DMS53 treated with DMSO at 0.1 percent for 48 hours (cell line): Measurements from ENCODE around the gene SH3BGRL2.

Experiments
- DNase-seq: peaks from one replicate; lab custom pipeline; 2025; ENCODE audit not compliant: unreplicated experiment; lab: John Stamatoyannopoulos, UW

Gene SH3BGRL2

GRCh38 chr6:79630883-79631692 lies at the start of gene SH3BGRL2:
Gene SH3BGRL2, plus strand, starts transcription at chr6:79631329. Its CDS starts 133 bp downstream, at chr6:79631462.
- peak; percentile 56 for DNase-seq

GRCh38 chr6:79584332-79584731 lies 46.8 kb upstream of the SH3BGRL2 start:
- no peak for DNase-seq

DNA sequence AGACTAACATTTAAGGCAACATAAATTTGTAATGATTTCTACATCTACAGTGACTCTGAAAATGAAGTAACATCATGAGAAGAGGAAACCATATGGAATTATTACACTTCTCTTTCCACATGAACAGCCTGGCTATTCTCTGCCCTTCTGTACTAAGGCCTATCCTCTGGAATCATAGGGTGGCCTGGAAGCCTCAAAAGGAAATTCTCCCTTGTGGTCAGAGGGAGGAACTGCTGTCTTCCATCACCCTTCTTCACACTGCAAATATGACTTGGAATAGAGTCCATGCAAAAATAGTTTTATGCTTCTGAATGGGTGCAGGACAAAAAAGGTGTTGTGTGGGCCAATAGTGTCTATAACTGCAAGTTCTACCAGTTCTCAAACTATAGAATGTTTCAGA lies 44.6 kb upstream of the SH3BGRL2 start:
- peak; percentile 25 for DNase-seq

- no peak for DNase-seq
Observed at GRCh38 chr6:79589701-79590100, 41.4 kb upstream of the SH3BGRL2 start.

GRCh38 chr6:79597155-79597554 lies 34.0 kb upstream of the SH3BGRL2 start:
- no peak for DNase-seq

GRCh38 chr6:79598012-79598411 lies 33.1 kb upstream of the SH3BGRL2 start:
- DNase-seq, result no peak

GRCh38 chr6:79599725-79600259 lies 31.3 kb upstream of the SH3BGRL2 start:
- DNase-seq, result no peak

DNA sequence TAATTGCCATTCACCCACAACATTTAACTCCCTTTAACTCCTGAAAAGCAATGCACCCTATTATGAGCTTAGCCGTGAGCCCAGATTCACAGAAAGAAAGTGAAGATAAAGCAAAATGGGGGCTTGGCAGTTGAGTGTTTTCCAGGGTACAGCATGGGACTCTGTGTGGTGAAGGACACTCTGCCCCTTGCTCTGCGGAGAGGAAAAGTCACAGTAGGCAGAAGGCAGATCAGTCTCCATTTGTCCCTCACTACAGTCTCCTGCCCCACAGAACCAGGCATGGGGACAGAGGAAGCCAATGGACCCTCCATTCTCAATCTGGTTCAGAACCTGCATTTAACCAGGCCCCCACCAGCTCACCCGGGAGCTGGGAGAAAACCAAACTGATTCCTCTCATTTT lies 30.8 kb upstream of the SH3BGRL2 start:
- no peak for DNase-seq

DNA sequence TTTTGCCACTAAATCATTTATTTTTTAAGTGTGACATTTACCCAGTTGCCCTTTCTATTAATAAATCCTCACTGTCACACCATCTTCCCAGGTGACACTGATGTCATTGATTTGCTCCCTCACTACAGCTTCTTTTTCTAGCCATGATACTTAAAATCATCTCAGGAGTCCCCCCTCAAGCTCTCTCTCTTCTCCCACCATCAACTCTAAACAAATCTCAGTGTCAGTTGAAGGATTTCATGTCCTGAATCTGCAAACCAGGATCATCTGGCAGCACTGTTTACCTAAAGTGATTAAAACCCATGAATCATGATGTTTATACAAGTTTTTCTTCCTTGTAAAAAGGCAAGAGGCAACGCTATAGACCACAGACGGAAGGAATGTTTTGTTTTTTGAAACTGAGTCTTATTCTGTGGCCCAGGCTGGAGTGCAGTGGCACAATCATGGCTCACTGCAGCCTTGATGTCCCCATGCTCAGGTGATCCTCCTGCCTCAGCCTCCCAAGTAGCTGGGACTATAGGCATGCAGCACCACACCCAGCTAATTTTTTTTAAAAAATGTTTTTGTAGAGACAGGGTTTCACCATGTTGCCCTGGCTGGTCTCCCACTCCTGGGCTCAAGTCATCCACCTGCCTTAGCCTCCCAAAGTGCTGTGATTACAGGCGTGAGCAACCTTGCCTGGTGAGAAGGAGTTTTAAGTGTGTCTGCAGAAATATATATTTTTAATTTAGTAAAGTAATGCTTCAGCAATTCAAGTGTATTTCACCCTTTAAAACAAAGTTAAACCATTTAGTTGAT lies 30.1 kb upstream of the SH3BGRL2 start:
- peak; percentile 71 for DNase-seq

DNA sequence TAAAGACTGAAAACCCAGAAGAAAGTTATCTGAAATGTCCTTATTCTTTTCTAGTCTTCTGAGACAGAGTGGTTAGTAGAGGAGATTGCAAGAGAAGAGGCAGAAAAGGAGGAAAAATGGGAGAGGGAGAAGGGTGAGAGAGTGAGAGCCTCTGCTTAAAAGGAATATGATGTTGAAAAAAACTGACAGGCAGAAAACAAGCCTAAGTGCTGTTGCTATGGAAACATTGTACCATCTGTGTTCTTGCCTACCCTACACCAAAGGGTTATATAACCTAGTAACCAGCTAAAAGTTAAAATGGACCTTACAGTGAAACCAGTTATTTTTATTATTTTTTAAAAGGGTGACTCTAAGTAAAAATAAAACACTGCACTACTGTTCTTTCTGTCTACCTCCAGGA lies 28.3 kb upstream of the SH3BGRL2 start:
- DNase-seq, result no peak

DNA sequence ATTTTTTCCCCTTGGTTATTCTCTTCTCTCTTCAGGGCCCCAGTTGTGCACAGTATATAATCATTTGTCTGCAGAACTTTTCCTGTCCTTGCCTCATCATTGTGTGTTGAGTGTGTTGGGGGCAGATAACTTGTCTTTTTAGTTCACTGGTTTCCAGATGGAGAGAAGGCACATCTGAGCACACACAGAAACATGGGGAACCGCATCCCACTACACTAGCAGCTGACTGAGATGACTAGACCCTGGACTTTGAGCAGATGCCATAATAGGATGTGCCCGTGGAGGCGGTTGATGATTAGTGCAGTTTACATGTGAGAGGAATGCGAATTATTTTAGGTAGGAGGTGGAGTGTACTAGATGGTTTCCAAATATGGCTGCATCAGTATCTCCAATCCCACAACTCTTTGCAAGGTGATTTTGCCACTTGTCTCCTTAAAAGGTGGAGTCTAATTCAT lies 26.5 kb upstream of the SH3BGRL2 start:
- DNase-seq, result no peak

DNA sequence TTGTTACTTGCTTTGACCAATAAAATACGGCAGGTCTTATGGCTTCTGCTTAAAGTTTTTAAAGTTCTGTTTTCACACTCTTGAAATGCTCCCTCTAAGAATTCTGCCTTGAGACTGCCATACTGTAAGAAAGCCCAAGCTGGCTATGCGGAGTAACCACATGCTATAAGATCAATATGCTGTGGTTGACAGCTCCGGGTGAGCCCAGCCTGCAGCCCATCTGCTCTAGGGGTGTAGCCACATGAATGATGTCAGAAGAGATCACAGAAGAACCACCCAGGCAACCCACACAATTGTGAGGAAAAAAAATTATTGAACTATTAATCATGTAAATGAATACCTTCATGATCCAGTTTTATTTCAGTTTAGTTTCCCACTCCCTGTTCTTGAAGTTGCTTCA lies 26.1 kb upstream of the SH3BGRL2 start:
- no peak for DNase-seq

GRCh38 chr6:79605968-79606764 lies 25.0 kb upstream of the SH3BGRL2 start:
- DNase-seq, result no peak

DNA sequence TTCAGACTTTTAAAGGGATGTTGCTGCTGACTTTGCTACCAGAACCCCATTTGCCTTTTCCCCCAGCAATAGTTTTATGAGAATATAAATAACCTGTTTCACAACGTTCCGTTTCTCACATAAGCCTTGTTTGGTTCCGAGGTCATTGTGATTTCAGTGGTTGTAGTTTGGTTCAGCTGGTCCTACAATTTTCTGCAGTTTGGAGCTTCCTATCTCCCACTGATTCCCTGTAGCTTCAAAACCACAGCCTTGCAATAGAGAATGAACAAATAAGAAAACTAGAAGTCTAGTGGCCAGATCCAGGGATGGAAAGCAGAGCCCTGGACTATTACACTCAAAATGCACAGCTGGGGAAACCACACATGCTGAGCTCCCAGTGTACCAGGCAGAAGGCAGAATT lies 24.1 kb upstream of the SH3BGRL2 start:
- DNase-seq, result no peak

DNA sequence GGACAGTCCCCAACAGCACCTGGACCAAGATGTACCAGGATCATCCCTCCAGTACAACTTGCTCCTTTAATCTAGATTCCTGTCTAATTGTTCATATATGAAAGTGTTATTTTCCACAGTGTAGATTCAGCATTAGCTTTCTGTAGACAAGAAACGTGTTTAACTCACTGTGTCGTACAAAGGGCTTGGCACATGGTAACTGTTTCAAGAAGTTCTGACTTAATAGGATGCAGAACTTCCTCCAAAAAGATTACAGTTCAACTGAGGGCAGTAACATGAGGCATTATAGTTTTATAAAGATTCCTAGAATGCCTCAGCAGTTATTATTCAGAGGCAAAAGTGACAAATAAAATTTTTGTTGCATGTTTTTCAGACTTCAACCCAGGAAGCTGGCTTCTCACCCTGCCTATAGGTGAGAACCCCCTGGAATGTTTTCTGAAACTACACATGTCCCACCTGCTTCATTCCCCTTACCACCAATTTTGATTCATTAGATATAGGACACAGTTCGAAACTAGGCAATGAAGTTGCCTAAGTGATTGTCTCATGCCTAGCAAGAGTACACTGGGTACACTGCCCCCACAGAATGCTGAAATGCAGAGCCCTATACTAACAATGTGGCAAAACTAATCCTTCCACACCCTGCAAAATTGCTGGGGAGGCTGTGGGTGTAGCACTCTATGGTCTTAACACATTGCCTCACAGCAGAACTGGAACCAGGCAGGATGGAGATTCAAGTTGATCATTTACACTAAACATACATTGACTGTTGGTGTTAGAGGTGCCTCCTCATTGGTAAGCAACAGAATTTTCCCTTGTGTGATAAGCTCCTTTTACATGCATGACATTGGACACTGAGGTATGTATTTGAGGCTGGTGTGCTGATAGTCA lies 22.6 kb upstream of the SH3BGRL2 start:
- peak; percentile 10 for DNase-seq

GRCh38 chr6:79609225-79609595 lies 21.9 kb upstream of the SH3BGRL2 start:
- no peak for DNase-seq

DNA sequence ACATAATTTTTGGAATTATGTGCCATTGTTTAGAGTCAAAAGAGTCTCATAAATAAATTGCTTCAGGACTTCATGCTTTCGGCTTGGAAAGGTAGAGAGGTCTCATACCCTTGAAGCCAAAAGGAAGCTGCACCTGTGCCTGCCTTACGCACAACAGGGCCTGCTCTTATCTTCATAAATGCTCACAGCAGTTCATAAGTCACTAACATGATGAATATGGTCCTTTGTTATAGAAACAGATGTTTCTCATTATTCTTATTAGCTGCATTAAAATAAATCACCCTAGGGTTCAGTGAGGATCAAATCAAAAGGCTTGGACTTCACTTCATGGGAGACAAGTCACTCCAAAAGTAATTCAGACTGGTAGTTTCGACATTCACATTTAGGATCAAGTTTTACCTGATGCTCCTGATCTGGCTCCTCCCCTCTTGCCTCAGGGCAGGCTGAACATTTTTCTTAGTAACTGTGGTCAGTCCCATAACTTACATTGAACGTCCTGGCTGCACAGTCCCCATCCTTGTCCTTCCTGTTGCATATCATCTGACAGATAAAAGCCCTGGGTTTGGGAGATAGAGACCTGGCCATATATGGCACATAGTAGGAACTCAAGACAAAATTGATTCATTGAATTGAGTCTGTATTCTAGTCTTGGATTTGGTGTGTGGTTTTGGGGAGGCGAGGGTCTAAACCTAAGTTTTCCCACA lies 20.7 kb upstream of the SH3BGRL2 start:
- no peak for DNase-seq

DNA sequence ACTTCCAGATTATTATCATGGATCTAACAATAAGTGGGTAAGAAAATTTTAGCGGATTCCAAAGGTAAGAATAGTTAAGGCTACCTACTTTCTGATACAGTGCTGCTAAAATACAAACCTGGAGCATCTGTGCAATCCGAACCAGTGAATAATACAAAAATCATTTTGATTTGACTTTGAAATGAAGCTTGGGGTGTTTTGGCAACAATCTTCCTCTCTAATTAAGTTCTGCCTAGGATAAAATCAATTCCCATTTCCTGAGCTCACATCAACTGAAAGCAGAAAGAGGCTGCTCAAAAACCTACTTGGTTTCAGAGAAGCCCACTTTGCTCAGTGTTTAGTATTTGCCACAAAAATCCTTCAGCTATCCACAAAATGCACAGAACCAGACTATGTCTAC lies 18.7 kb upstream of the SH3BGRL2 start:
- DNase-seq, result no peak

GRCh38 chr6:79612918-79613317 lies 18.2 kb upstream of the SH3BGRL2 start:
- no peak for DNase-seq

GRCh38 chr6:79613912-79614311 lies 17.2 kb upstream of the SH3BGRL2 start:
- no peak for DNase-seq
